WTC11 (cell line): ENCODE results near the gene MOXD1. TPM values are rescaled to one million over a fixed set of nuclear protein-coding genes. Genes with fewer than 3 reads are reported as not detected.

Experiments used
- ATAC-seq: fragments of 200-7000 bp; cut with Tn5 transposase; 2 replicates; pipeline ENCODE4 v1.10.0; 2021; ENCODE audit warnings: mild to moderate bottlenecking, moderate library complexity
- CTCF ChIA-PET: fragments of 300-600 bp; sonication (Branson Sonifier 250); formaldehyde crosslinking; loops from one replicate; lab custom pipeline; 2021; ENCODE audit warnings: antibody characterized with exemption; lab: Charles Lee
- POLR2A ChIA-PET: fragments of 350-600 bp; sonication (Branson Sonifier 250); formaldehyde crosslinking; loops from one replicate; lab custom pipeline; 2021; ENCODE audit warnings: antibody characterized with exemption; lab: Charles Lee
- DNase-seq: peaks from one replicate; pipeline ENCODE4 v3.0.0; 2021; ENCODE audit warnings: low spot score
- H3K27ac Mint-ChIP-seq: 2 replicates; pipeline ENCODE4 v1.8.0; 2021; ENCODE audit warnings: mixed read lengths
- H3K27me3 Mint-ChIP-seq: 2 replicates; pipeline ENCODE4 v1.8.0; 2021; ENCODE audit warnings: low read depth, mild to moderate bottlenecking, moderate library complexity, mixed read lengths
- H3K36me3 Mint-ChIP-seq: 2 replicates; pipeline ENCODE4 v1.8.0; 2021; ENCODE audit warnings: mixed read lengths
- H3K4me1 Mint-ChIP-seq: 2 replicates; pipeline ENCODE4 v1.8.0; 2022; ENCODE audit warnings: mixed read lengths
- H3K4me3 Mint-ChIP-seq: 2 replicates; pipeline ENCODE4 v1.8.0; 2021; ENCODE audit warnings: mild to moderate bottlenecking, moderate library complexity, mixed read lengths
- H3K9me3 Mint-ChIP-seq: 2 replicates; pipeline ENCODE4 v1.8.0; 2021; ENCODE audit warnings: mixed read lengths
- CBFB ChIP-seq: sonication (generic); formaldehyde crosslinking; IDR thresholded peaks from 2 replicates; pipeline ENCODE4 v1.8.1; 2022; ENCODE audit warnings: mild to moderate bottlenecking, low read depth, missing genetic modification reagents
- CREB1 ChIP-seq: sonication (generic); formaldehyde crosslinking; IDR thresholded peaks from 2 replicates; pipeline ENCODE4 v1.8.0; 2023; ENCODE audit warnings: mild to moderate bottlenecking, missing genetic modification reagents
- FOXP1 ChIP-seq: sonication (generic); formaldehyde crosslinking; IDR thresholded peaks from 2 replicates; pipeline ENCODE4 v1.8.0; 2022; ENCODE audit warnings: missing genetic modification reagents, mild to moderate bottlenecking, moderate library complexity, borderline replicate concordance
- GRHL2 ChIP-seq: fragments of 250-450 bp; sonication (Bioruptor Pico); IDR thresholded peaks from 2 replicates; pipeline ENCODE4 v1.8.0; 2022; ENCODE audit warnings: mild to moderate bottlenecking, moderate library complexity; ENCODE audit not compliant: insufficient replicate concordance, severe bottlenecking
- KAT7 ChIP-seq: sonication (generic); formaldehyde crosslinking; IDR thresholded peaks from 2 replicates; pipeline ENCODE4 v1.8.1; 2023; ENCODE audit warnings: missing genetic modification reagents, mild to moderate bottlenecking, borderline replicate concordance
- MYBL2 ChIP-seq: sonication (generic); formaldehyde crosslinking; IDR thresholded peaks from 2 replicates; pipeline ENCODE4 v1.8.1; 2023; ENCODE audit warnings: mild to moderate bottlenecking, moderate library complexity, missing genetic modification reagents
- NFATC4 ChIP-seq: fragments of 250-450 bp; sonication (Bioruptor Pico); IDR thresholded peaks from 2 replicates; pipeline ENCODE4 v1.9.0; 2021; ENCODE audit warnings: mild to moderate bottlenecking
- SOX15 ChIP-seq: fragments of 250-450 bp; sonication (Bioruptor Pico); IDR thresholded peaks from 2 replicates; pipeline ENCODE4 v1.9.0; 2021; ENCODE audit warnings: mild to moderate bottlenecking
- TEAD1 ChIP-seq: sonication (generic); formaldehyde crosslinking; IDR thresholded peaks from 2 replicates; pipeline ENCODE4 v1.8.0; 2022; ENCODE audit warnings: mild to moderate bottlenecking, missing genetic modification reagents
- ZNF423 ChIP-seq: fragments of 250-450 bp; sonication (Bioruptor Pico); IDR thresholded peaks from 2 replicates; pipeline ENCODE4 v2.1.2; 2022; ENCODE audit warnings: mild to moderate bottlenecking, moderate library complexity
- total RNA-seq: library from RNA; stranded (reverse); gene quantifications from 3 replicates; pipeline ENCODE4 v1.2.3, GENCODE V29; 2021
- TF ChIP-seq, protein P1 (sequence below): fragments of 200-600 bp; IDR thresholded peaks from 2 replicates; pipeline ENCODE4 v1.8.0; 2022; ENCODE audit warnings: antibody characterized with exemption
- TF ChIP-seq, protein P2 (sequence below): sonication (generic); formaldehyde crosslinking; IDR thresholded peaks from 2 replicates; pipeline ENCODE4 v1.8.0; 2023; ENCODE audit warnings: missing genetic modification reagents, mild to moderate bottlenecking, borderline replicate concordance
- TF ChIP-seq, protein P3 (sequence below): sonication (generic); formaldehyde crosslinking; IDR thresholded peaks from 2 replicates; pipeline ENCODE4 v1.8.0; 2022; ENCODE audit warnings: mild to moderate bottlenecking, missing genetic modification reagents
- TF ChIP-seq, protein P4 (sequence below): sonication (generic); formaldehyde crosslinking; IDR thresholded peaks from 2 replicates; pipeline ENCODE4 v1.8.0; 2022; ENCODE audit warnings: missing genetic modification reagents
- TF ChIP-seq, protein P5 (sequence below): sonication (generic); formaldehyde crosslinking; IDR thresholded peaks from 2 replicates; pipeline ENCODE4 v1.8.1; 2022; ENCODE audit warnings: low read depth, missing genetic modification reagents, borderline replicate concordance
- TF ChIP-seq, protein P6 (sequence below): sonication (generic); formaldehyde crosslinking; IDR thresholded peaks from 2 replicates; pipeline ENCODE4 v1.8.0; 2022; ENCODE audit warnings: mild to moderate bottlenecking, missing genetic modification reagents

The MOXD1 gene
- total RNA-seq, 1 experiment from 2014 or later, result 1.7 TPM

DNA sequence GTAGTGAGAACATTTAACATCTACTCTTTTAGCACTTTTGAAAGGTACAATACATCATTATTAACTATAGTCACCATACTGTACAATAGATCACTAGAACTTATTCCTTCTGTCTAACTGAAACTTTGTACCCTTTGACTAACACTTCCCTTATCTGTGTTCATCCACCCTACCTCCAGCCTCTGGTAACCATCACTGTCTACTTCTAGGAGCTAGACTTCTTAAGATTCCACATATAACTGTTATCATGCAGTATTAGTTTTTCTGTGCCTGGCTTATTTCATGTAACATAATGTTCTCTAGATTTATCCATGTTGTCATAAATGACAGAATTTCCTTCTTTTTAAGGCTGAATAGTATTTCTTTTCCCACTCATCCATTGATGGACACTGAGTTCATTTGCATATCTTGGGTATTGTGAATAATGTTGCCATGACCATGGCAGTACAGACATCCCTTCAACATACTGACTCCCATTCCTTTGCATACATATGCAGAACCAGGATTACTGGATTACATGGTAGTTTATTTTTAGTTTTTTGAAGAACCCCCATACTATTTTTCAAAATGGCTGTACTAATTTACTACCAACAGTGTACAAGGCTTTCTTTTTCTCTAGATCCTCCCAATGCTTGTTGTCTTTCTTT lies 135.7 kb downstream of the MOXD1 start:
- Mint-ChIP-seq H3K27me3 (peaks cover 23% of the 10 kb centered on the region), H3K36me3 (no peaks in the 10 kb centered on the region), H3K9me3 (no peaks in the 10 kb centered on the region), H3K4me3 (no peak overlapping the region), H3K4me1 (peaks cover under 1% of the 10 kb centered on the region), H3K27ac (no peak overlapping the region)
- ATAC-seq, result no peak
- DNase-seq, result no peak
- no peak for TF ChIP-seq KAT7 (CRISPR knock-in tag)
- no peak for TF ChIP-seq CREB1
- TF ChIP-seq MYBL2 (CRISPR knock-in tag), result no peak
- TF ChIP-seq CBFB (CRISPR knock-in tag), result no peak
- TF ChIP-seq, protein P1, sequence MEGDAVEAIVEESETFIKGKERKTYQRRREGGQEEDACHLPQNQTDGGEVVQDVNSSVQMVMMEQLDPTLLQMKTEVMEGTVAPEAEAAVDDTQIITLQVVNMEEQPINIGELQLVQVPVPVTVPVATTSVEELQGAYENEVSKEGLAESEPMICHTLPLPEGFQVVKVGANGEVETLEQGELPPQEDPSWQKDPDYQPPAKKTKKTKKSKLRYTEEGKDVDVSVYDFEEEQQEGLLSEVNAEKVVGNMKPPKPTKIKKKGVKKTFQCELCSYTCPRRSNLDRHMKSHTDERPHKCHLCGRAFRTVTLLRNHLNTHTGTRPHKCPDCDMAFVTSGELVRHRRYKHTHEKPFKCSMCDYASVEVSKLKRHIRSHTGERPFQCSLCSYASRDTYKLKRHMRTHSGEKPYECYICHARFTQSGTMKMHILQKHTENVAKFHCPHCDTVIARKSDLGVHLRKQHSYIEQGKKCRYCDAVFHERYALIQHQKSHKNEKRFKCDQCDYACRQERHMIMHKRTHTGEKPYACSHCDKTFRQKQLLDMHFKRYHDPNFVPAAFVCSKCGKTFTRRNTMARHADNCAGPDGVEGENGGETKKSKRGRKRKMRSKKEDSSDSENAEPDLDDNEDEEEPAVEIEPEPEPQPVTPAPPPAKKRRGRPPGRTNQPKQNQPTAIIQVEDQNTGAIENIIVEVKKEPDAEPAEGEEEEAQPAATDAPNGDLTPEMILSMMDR, result no peak
- TF ChIP-seq GRHL2 (CRISPR knock-in tag), result no peak
- TF ChIP-seq, protein P2, sequence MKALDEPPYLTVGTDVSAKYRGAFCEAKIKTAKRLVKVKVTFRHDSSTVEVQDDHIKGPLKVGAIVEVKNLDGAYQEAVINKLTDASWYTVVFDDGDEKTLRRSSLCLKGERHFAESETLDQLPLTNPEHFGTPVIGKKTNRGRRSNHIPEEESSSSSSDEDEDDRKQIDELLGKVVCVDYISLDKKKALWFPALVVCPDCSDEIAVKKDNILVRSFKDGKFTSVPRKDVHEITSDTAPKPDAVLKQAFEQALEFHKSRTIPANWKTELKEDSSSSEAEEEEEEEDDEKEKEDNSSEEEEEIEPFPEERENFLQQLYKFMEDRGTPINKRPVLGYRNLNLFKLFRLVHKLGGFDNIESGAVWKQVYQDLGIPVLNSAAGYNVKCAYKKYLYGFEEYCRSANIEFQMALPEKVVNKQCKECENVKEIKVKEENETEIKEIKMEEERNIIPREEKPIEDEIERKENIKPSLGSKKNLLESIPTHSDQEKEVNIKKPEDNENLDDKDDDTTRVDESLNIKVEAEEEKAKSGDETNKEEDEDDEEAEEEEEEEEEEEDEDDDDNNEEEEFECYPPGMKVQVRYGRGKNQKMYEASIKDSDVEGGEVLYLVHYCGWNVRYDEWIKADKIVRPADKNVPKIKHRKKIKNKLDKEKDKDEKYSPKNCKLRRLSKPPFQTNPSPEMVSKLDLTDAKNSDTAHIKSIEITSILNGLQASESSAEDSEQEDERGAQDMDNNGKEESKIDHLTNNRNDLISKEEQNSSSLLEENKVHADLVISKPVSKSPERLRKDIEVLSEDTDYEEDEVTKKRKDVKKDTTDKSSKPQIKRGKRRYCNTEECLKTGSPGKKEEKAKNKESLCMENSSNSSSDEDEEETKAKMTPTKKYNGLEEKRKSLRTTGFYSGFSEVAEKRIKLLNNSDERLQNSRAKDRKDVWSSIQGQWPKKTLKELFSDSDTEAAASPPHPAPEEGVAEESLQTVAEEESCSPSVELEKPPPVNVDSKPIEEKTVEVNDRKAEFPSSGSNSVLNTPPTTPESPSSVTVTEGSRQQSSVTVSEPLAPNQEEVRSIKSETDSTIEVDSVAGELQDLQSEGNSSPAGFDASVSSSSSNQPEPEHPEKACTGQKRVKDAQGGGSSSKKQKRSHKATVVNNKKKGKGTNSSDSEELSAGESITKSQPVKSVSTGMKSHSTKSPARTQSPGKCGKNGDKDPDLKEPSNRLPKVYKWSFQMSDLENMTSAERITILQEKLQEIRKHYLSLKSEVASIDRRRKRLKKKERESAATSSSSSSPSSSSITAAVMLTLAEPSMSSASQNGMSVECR (CRISPR knock-in tag), result no peak
- no peak for TF ChIP-seq TEAD1 (CRISPR knock-in tag)
- TF ChIP-seq FOXP1, result no peak
- TF ChIP-seq, protein P3, sequence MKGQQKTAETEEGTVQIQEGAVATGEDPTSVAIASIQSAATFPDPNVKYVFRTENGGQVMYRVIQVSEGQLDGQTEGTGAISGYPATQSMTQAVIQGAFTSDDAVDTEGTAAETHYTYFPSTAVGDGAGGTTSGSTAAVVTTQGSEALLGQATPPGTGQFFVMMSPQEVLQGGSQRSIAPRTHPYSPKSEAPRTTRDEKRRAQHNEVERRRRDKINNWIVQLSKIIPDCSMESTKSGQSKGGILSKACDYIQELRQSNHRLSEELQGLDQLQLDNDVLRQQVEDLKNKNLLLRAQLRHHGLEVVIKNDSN (CRISPR knock-in tag), result no peak
- TF ChIP-seq, protein P4, sequence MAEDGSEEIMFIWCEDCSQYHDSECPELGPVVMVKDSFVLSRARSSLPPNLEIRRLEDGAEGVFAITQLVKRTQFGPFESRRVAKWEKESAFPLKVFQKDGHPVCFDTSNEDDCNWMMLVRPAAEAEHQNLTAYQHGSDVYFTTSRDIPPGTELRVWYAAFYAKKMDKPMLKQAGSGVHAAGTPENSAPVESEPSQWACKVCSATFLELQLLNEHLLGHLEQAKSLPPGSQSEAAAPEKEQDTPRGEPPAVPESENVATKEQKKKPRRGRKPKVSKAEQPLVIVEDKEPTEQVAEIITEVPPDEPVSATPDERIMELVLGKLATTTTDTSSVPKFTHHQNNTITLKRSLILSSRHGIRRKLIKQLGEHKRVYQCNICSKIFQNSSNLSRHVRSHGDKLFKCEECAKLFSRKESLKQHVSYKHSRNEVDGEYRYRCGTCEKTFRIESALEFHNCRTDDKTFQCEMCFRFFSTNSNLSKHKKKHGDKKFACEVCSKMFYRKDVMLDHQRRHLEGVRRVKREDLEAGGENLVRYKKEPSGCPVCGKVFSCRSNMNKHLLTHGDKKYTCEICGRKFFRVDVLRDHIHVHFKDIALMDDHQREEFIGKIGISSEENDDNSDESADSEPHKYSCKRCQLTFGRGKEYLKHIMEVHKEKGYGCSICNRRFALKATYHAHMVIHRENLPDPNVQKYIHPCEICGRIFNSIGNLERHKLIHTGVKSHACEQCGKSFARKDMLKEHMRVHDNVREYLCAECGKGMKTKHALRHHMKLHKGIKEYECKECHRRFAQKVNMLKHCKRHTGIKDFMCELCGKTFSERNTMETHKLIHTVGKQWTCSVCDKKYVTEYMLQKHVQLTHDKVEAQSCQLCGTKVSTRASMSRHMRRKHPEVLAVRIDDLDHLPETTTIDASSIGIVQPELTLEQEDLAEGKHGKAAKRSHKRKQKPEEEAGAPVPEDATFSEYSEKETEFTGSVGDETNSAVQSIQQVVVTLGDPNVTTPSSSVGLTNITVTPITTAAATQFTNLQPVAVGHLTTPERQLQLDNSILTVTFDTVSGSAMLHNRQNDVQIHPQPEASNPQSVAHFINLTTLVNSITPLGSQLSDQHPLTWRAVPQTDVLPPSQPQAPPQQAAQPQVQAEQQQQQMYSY (CRISPR knock-in tag), result no peak
- no peak for TF ChIP-seq SOX15 (CRISPR knock-in tag)
- TF ChIP-seq ZNF423 (CRISPR knock-in tag), result no peak
- TF ChIP-seq, protein P5, sequence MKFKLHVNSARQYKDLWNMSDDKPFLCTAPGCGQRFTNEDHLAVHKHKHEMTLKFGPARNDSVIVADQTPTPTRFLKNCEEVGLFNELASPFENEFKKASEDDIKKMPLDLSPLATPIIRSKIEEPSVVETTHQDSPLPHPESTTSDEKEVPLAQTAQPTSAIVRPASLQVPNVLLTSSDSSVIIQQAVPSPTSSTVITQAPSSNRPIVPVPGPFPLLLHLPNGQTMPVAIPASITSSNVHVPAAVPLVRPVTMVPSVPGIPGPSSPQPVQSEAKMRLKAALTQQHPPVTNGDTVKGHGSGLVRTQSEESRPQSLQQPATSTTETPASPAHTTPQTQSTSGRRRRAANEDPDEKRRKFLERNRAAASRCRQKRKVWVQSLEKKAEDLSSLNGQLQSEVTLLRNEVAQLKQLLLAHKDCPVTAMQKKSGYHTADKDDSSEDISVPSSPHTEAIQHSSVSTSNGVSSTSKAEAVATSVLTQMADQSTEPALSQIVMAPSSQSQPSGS (CRISPR knock-in tag), result no peak
- no peak for TF ChIP-seq NFATC4 (CRISPR knock-in tag)
- TF ChIP-seq, protein P6, sequence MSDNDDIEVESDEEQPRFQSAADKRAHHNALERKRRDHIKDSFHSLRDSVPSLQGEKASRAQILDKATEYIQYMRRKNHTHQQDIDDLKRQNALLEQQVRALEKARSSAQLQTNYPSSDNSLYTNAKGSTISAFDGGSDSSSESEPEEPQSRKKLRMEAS, result no peak
- ChIA-PET CTCF (no interaction called here), POLR2A (no interaction called here)
